Activated T-cell treated with anti-CD3 and anti-CD28 coated beads, Interleukin-2, amount 50 U/mL, for 72 hours (primary cell): ENCODE results near the gene IQCK. TPM values are rescaled to one million over a fixed set of nuclear protein-coding genes. Genes with fewer than 3 reads are reported as not detected.

Experiments used
- ATAC-seq, 2 donors: fragments of 150-1000 bp; cut with Tn5 transposase; replicated peaks in 1 of 2; 2 replicates each; pipeline ENCODE4 v1.10.0; 2021; ENCODE audit warnings: moderate library complexity in 2 of 2, mild to moderate bottlenecking in 1 of 2
- DNase-seq, 2 donors: peaks; one replicate each; pipeline ENCODE4 v3.0.0; 2021 to 2022; ENCODE audit warnings: mixed read lengths in 1 of 2
- H3K27ac Mint-ChIP-seq: one replicate; pipeline ENCODE4 v1.8.0; 2022; ENCODE audit warnings: mild to moderate bottlenecking, moderate library complexity, mixed read lengths
- H3K27me3 Mint-ChIP-seq: one replicate; pipeline ENCODE4 v1.8.0; 2022; ENCODE audit warnings: low read depth, mixed read lengths
- H3K36me3 Mint-ChIP-seq, 2 donors: one replicate each; pipeline ENCODE4 v1.8.0; 2022; ENCODE audit warnings: mixed read lengths in 2 of 2, mild to moderate bottlenecking in 1 of 2; ENCODE audit not compliant: insufficient read depth in 2 of 2
- H3K4me1 Mint-ChIP-seq: one replicate; pipeline ENCODE4 v1.8.0; 2022; ENCODE audit warnings: low read depth, mixed read lengths
- H3K4me3 Mint-ChIP-seq, 2 donors: one replicate each; pipeline ENCODE4 v1.8.0; 2022; ENCODE audit warnings: mild to moderate bottlenecking in 2 of 2, mixed read lengths in 2 of 2, moderate library complexity in 2 of 2
- H3K9me3 Mint-ChIP-seq, 2 donors: one replicate each; pipeline ENCODE4 v1.8.0; 2022; ENCODE audit warnings: mixed read lengths in 2 of 2
- total RNA-seq, 2 donors: library from RNA; stranded (reverse); gene quantifications; one replicate each; pipeline ENCODE4 v1.2.3, GENCODE V29; 2022

The IQCK gene
- total RNA-seq, 2 donors from 2014 or later, result 3.7 to 3.8 TPM

DNA sequence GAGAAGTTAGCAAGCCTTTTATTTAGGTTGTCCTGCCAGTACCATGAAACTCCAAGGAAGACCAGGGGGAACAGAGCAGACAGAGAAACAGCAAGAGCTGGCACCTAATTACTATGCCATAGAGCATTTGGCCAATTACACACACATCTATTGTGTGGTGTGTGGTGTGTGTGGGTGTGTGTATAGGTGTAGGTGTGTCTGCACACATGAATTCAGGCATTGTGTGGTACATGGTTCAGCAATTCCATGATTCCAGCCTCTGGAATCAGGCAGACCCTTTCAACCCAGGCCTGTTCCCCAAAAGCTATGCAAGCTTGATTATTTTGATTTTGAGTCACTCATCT, 25.7 kb downstream of the IQCK start:
- Mint-ChIP-seq H3K36me3 (no peaks in the 10 kb centered on the region), H3K4me1 (no peaks in the 10 kb centered on the region), H3K27ac (no peak overlapping the region), H3K4me3 (no peak overlapping the region), H3K27me3 (no peaks in the 10 kb centered on the region), H3K9me3 (no peaks in the 10 kb centered on the region)
- no peak for DNase-seq
- ATAC-seq, result no peak

- Mint-ChIP-seq H3K36me3 (no peaks in the 10 kb centered on the region), H3K4me1 (no peaks in the 10 kb centered on the region), H3K27me3 (no peaks in the 10 kb centered on the region), H3K9me3 (no peaks in the 10 kb centered on the region), H3K27ac (no peak overlapping the region), H3K4me3 (no peak overlapping the region)
- ATAC-seq, result no peak
- DNase-seq, result no peak
Measured at GRCh38 chr16:19744670-19745069, 26.6 kb downstream of the IQCK start.

- no peak for ATAC-seq
- no peak overlapping the region for H3K27ac Mint-ChIP-seq
- H3K4me3 Mint-ChIP-seq, result no peak overlapping the region
Measured at GRCh38 chr16:19745286-19746010, 27.4 kb downstream of the IQCK start.

DNA sequence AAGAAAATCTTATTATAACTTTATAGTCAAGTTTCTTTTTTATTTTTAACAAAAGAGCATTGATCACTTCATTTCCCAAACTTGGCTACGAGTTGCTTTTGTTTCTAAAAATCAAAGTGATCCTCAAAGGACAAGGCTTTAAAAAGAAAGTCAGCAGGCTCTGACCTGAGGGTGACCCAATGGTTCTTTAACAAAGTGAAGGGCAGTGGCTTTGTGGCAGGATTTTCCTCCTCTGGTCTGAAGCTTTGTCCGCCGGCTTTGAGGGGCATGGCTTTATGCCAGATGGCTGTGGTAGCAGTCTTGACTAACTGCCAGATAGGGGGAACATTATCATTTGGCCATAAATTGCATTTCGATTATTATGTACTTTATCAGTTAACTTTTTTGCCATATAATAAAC, 28.5 kb downstream of the IQCK start:
- H3K36me3 Mint-ChIP-seq, result no peaks in the 10 kb centered on the region
- no peak overlapping the region for H3K4me3 Mint-ChIP-seq
- ATAC-seq (no peak), DNase-seq (no peak)
- H3K27me3 Mint-ChIP-seq, result no peaks in the 10 kb centered on the region
- no peak overlapping the region for H3K27ac Mint-ChIP-seq
- no peaks in the 10 kb centered on the region for H3K9me3 Mint-ChIP-seq
- H3K4me1 Mint-ChIP-seq, result no peaks in the 10 kb centered on the region

More at GRCh38 chr16:19745286-19746010, 27.4 kb downstream of the IQCK start:
- Mint-ChIP-seq H3K4me1 (no peaks in the 10 kb centered on the region), H3K9me3 (no peaks in the 10 kb centered on the region), H3K27me3 (no peaks in the 10 kb centered on the region), H3K36me3 (no peaks in the 10 kb centered on the region)
- DNase-seq, result no peak

DNA sequence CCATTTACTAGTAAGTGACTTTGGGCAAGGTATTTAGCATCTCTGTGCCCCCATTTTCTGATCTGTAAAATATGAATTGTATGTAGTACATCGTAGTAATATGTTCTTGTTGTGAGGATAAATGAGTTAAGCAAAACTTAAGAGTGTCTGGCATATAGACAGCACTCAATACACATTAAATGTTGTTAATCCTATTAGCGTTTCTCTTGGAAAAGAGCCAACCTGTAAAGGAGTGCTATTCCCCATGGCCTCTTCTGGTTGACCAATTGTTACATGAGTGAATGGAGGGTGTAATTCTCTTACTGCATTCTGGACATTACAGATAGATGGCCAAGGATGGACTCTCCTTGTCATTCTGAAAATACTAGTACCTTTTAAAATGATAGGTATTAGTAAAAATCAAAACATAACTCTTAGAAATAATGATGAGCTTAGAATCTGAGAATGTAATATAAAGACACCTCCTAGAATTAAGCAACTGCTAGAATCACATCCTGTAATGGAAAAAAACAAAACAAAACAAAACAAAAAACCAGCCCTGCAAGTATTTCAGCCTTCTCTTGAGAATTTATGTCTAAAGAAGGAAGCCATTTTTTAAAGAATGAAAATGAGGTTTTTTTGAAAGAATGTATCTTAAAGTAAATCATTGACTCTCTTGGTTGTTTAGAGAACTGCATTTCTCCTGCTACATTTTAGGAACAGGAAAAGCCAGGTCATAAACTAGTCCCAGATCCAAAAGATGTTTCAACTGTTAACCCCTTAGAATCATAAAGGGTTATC, 30.5 kb downstream of the IQCK start:
- no peaks in the 10 kb centered on the region for H3K9me3 Mint-ChIP-seq

GRCh38 chr16:19749571-19750080, 31.6 kb downstream of the IQCK start:
- Mint-ChIP-seq H3K9me3 (no peaks in the 10 kb centered on the region), H3K36me3 (no peaks in the 10 kb centered on the region), H3K27me3 (no peaks in the 10 kb centered on the region), H3K4me1 (no peaks in the 10 kb centered on the region), H3K27ac (no peak overlapping the region), H3K4me3 (no peak overlapping the region)
- DNase-seq (no peak), ATAC-seq (no peak)

More for the DNA sequence above, 30.5 kb downstream of the IQCK start:
- Mint-ChIP-seq H3K27me3 (no peaks in the 10 kb centered on the region), H3K4me1 (no peaks in the 10 kb centered on the region), H3K27ac (no peak overlapping the region), H3K36me3 (no peaks in the 10 kb centered on the region), H3K4me3 (no peak overlapping the region)
- ATAC-seq, result no peak
- no peak for DNase-seq

GRCh38 chr16:19751478-19752385, 33.7 kb downstream of the IQCK start:
- Mint-ChIP-seq H3K9me3 (no peaks in the 10 kb centered on the region), H3K4me1 (no peaks in the 10 kb centered on the region), H3K36me3 (no peaks in the 10 kb centered on the region), H3K27me3 (no peaks in the 10 kb centered on the region), H3K4me3 (no peak overlapping the region), H3K27ac (no peak overlapping the region)
- DNase-seq, result no peak
- no peak for ATAC-seq

GRCh38 chr16:19753815-19754643, 36.0 kb downstream of the IQCK start:
- H3K27ac Mint-ChIP-seq, result no peak overlapping the region
- no peaks in the 10 kb centered on the region for H3K9me3 Mint-ChIP-seq
- no peaks in the 10 kb centered on the region for H3K27me3 Mint-ChIP-seq
- no peak for ATAC-seq
- H3K4me1 Mint-ChIP-seq, result no peaks in the 10 kb centered on the region
- H3K4me3 Mint-ChIP-seq, result no peak overlapping the region
- no peak for DNase-seq
- no peaks in the 10 kb centered on the region for H3K36me3 Mint-ChIP-seq

GRCh38 chr16:19754644-19755036, 36.6 kb downstream of the IQCK start:
- no peaks in the 10 kb centered on the region for H3K4me1 Mint-ChIP-seq
- no peak overlapping the region for H3K27ac Mint-ChIP-seq
- no peaks in the 10 kb centered on the region for H3K36me3 Mint-ChIP-seq
- no peak overlapping the region for H3K4me3 Mint-ChIP-seq
- ATAC-seq (no peak), DNase-seq (no peak)
- no peaks in the 10 kb centered on the region for H3K9me3 Mint-ChIP-seq
- H3K27me3 Mint-ChIP-seq, result no peaks in the 10 kb centered on the region

GRCh38 chr16:19755268-19755667, 37.2 kb downstream of the IQCK start:
- Mint-ChIP-seq H3K27ac (no peak overlapping the region), H3K36me3 (no peaks in the 10 kb centered on the region), H3K9me3 (no peaks in the 10 kb centered on the region), H3K4me1 (no peaks in the 10 kb centered on the region), H3K27me3 (no peaks in the 10 kb centered on the region), H3K4me3 (no peak overlapping the region)
- ATAC-seq (no peak), DNase-seq (no peak)

GRCh38 chr16:19757026-19757425, 39.0 kb downstream of the IQCK start:
- H3K27me3 Mint-ChIP-seq, result no peaks in the 10 kb centered on the region
- no peaks in the 10 kb centered on the region for H3K4me1 Mint-ChIP-seq
- no peak overlapping the region for H3K27ac Mint-ChIP-seq
- no peak overlapping the region for H3K4me3 Mint-ChIP-seq
- DNase-seq (no peak), ATAC-seq (no peak)
- no peaks in the 10 kb centered on the region for H3K9me3 Mint-ChIP-seq
- H3K36me3 Mint-ChIP-seq, result no peaks in the 10 kb centered on the region

DNA sequence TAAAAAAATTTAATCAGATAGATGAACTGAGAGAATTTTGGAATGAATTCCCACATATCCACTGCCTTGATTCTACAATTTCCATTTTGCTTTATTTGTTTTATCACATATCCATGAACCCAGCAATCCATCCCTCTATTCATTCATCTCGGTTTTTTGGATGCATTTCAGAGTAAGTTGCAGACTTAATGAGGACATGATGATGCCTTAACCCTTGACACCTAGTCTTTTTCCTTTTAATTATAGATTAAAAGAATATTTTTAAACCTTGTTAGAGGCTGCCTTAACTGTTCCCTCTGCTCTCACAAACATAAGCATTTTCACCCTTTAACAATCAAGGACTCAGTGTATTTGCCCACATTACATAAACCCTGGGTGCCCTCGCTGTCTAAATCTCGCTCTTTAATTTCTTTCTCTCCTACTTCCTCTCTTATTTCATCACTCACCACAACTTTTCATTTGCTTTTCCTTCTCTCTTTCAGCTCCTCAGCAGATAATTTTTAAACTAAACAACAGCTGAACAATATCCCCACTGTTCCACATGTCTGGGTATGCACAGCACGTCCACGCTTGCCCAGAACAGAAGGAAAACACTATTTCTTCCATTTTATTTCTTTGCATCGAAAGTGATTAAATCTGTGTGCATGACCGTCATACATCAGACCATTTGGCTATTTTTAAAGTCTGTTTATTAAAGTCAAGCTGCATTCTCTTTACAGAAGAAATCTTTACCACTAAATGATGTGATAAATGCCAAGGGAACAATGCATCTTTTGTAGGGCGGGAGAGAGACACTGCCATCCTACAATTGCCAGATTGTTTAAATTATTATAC, 39.9 kb downstream of the IQCK start:
- ATAC-seq (no peak), DNase-seq (no peak)
- Mint-ChIP-seq H3K27ac (no peak overlapping the region), H3K9me3 (no peaks in the 10 kb centered on the region), H3K4me1 (no peaks in the 10 kb centered on the region), H3K27me3 (no peaks in the 10 kb centered on the region), H3K4me3 (no peak overlapping the region), H3K36me3 (no peaks in the 10 kb centered on the region)
